ENCODE results near the gene ZNF669.

Gene ZNF669

GRCh38 chr1:247111259-247111699 lies 7.1 kb upstream of the ZNF669 start:
- no peak for DNase-seq

DNA sequence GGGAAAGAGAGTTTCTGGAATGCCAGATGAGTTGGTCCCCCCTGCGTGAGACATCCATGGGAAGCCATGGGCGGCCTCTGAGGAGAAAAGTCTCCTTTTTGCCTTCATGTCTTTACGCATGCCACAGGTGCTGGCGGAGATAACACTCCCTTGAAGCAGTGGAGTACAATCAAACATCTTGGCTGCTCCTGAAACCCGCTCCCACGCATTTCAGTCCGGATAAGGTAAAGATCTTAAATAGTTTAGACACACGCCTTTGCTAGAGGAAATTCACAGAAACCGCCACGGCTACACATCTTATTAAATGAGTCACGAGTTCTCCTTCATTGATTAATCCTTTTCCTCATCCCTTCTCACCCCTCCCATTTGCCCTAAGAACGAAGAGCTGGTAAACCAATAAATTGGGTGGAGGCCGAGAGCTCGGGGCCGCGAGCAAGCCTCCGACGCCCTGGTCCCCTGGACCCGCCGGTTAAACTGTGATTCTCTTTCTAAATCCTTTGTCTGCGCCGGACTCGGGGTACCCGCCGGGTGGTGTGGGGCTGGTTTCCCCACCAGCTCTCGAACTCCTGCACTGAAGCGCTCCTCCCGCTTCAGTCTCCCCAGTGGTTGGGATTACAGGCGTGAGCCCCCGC lies 6.6 kb upstream of the ZNF669 start:
- no peak for DNase-seq

DNA sequence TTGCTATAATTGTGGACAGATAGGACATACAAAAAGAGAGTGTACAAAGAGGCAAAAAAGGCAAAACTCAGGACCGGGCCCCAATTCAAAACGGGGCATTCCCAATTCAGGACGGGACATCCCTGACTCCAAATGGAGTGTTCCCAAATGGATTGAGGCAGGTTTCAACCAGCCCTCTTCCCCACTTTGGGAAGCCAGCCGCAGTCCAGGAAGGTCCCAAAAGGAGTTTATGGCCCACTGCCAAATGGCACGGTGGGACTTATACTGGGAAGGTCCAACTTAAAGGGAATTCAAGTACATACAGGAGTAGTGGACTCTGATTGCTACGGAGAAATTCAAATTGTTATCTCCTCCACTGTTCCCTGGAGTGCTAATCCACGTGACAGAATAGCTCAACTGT lies 3.5 kb upstream of the ZNF669 start:
- DNase-seq: no peak

GRCh38 chr1:247105966-247106365 lies 1.8 kb upstream of the ZNF669 start:
- DNase-seq: no peak

- no peak for DNase-seq
These were observed 809 bp upstream of the ZNF669 start for GRCh38 chr1:247104965-247105364.

GRCh38 chr1:247102381-247102780 lies 1.8 kb downstream of the ZNF669 start:
- no peak for DNase-seq

DNA sequence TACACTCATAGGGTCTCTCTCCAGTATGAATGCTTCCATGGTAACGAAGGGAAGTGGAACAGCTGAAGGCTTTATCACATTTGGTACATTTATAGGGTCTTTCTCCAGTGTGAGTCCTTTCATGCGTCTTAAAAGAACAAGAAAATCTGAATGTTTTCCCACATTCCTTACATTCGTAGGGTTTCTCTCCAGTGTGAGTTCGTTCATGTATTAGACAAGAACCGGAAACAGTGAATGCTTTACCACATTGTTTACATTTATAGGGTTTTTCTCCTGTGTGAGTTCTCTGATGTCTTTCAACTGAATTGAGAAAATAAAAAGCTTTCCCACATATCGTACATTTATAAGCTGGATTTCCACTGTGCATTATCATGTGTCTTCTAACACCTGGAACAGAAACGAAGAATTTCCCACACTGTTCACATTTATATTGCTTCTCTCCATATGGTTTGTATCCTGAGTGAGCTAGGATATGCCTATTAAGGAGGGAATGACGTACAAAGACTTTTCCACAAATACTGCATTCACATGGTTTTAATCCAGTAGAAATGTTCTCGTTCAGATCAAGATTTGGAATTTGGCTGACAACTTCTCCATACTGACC lies 3.4 kb downstream of the ZNF669 start:
- DNase-seq: no peak

DNA sequence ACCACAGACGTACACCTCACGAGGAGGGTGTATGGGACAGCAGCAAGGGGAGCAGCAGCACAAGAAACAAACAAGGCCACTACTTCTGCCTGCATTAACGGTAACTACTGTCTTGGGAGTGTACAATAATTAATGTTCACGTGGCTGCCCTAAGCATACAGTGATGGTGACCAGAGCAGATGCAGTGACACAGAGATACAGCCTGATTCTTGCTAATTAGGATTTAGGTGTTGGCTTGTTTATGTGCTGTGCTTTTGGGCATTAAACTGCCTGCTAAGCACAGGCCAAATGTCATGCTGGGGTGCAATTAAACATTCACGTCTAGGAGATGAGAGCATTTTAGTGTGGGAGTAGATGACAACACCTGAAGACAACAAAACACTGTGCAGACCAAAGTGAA lies 7.2 kb downstream of the ZNF669 start:
- DNase-seq: no peak

DNA sequence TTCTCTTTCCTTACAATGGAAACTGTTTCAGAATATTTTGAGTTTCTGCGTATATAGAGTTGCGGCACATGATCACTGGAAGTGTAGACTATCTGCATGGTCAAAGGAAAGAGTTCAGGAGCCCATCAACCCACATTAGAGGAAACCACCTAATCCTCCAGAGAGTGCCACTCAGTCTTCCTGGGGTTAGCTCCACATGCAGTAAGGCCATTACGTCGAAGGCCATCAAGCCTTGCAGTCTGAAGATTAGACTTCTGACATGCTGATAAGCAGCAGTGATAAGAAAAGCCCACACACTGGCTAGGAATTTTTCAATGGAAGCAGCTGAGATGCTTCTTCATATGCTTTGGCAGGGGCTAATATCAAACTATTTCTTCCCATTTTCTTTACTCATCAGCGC lies 7.6 kb downstream of the ZNF669 start:
- no peak for DNase-seq

DNA sequence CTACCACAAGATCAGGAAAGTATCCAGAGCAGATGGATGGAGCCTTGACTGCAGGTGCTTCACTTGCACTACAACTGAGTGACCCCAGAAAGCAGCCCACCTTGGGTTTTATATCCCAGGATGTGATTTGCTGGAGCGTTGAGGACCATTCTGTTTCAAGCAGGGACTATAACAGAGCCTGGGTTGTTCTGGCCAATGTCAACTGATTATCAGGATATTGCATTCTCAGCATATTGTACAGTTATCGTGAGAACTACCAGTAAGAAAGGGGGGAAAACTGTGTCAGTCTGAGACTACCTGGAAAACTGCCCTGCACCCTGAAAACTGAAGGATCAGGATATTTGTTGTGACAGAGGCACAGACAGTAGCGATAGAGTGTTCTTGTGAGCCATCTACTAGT lies 8.0 kb downstream of the ZNF669 start:
- DNase-seq: no peak

GRCh38 chr1:247090455-247090854 lies 13.7 kb downstream of the ZNF669 start:
- DNase-seq: no peak

- DNase-seq: no peak
These were observed 14.4 kb downstream of the ZNF669 start for GRCh38 chr1:247089616-247090375.

DNA sequence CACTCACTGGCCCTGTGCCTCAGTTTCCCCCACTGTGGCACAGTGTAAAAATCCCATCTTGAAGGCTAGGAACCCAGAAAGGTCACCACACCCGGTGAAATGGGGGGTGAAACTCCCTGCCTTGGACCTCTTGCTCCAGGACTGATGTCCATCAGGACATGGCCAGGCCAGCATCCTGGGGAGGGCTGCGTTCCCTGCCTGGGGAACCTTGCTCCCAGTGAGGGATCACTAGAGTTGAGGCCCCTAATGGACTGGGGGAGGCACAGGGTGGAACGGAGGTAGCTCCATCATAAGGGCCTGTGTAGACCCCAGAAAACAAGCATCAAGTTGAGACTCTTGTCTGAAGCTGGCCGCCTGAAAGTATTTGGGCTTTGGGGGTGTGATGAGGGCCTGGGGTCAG lies 15.2 kb downstream of the ZNF669 start:
- no peak for DNase-seq

- no peak for DNase-seq
These were observed 16.9 kb downstream of the ZNF669 start for GRCh38 chr1:247087256-247087655.

- no peak for DNase-seq
These were observed 18.8 kb downstream of the ZNF669 start for GRCh38 chr1:247085310-247085709.

GRCh38 chr1:247084771-247085170 lies 19.4 kb downstream of the ZNF669 start:
- DNase-seq: no peak

DNA sequence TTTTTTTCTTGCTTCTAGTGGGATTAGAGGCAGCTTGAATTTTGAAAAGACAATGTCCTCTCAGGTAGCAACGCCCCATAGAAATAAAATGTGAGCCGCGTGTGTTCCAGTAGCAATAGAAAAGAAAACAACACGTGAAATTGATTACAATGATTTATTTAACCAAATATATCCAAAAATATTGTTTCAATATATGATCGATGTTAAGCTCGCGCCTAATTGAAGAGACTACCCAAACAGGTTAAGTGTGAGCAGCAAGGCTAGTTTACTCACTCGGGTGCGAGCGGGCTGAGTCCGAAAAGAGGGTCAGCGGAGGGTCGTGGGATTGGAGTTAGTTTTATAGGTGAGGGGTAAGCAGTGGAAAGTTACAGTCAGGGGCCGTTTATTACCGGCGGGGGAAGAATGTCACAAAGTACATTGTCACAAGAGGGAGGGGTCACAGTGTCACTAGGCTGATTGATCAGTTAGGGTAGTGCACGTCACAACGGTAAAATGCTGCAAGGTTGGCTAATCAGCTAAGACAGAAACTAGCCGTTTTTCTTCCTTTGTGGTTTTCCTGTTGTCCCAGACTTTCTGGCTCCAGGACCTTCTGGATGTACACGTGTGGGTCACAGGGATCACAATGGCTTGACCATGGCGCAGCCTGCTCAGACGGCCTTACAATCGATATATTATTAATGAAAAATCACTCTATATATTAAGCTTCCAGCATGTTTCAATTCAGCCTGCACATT lies 24.8 kb downstream of the ZNF669 start:
- DNase-seq: no peak

DNA sequence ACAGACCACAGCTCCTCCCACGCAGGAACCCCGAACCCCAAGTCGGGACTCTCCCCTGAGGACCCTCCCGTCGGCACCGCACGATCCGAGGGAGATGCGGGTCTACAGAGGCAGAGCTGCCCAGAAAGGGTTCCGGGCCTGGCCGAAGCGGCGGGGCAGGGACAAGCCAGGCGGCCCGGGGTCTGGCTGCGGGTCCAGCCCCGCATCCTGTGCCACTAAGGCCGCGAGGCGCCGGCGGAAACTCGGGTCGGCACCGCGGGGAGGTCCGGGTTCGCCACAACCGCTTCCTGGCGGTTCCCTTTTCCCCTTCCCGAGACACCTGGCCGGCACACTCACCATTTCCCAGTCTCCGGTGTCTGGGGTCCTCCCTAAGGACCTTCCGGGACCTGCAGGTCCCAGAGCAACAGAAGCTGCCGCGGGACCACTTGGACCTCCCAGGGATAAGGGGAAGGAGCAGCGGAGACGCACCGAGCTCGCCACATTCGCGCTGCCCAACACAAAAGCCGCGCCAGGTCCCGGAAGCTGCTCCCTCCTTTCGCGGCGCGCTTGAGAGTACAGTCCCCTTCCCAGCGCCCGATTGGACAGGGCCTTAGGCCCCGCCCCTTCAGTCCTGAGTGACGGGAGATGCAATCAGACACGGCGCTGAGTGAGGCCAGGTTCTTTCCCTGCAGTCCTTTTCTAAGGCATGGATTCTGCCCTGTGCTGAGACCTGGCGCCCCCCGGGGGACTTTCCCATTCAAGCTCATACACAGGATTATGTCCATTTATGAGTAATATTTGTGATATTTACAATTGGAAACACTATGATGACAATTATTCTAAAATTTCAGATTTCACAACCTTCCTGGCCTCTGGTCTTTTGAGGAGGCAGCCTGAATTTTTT lies 25.7 kb downstream of the ZNF669 start, which contains the start of gene ZNF670:
ZNF670 (minus strand) TSS at position 554 of the 883 bp plus-strand sequence; CDS start at position 339, 215 bp downstream.
- peak; percentile 57 for DNase-seq

- no peak for DNase-seq
These were observed 26.3 kb downstream of the ZNF669 start for GRCh38 chr1:247077876-247078257.

DNA sequence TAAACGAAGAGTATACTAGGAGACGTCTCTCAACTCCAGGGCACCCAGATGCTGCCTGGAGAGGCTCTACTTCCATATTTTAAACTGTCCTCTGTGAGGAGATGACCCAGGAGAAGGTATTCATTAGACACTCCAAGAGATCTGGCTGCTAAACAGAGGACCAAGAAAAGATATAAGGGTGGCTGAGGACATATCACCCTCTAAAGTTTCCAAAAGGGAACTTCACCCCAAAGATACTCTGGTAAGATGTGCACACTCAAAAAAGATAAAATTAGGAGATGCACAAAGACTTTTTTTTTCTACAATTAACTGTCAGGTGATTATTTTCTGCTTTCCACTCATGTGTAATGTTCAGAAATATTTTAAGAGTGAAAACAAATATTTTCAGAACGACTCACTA lies 26.9 kb downstream of the ZNF669 start:
- no peak for DNase-seq

DNA sequence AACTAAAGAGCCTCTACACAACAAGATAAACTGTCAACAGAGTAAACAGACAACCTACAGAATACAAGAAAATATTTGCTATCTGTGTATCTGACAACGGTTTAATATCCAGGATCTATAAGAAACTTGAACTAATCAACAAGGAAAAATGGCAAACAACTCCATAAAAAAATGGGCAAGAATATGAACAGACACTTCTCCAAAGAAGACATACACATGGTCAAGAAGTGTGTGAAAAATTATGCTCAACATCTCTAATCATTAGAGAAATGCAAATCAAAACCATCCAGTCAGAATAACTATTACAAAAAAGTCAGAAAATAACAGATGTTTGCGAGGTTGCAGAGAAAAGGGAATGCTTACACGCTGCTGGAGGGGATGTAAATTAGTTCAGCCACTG lies 33.5 kb downstream of the ZNF669 start:
- no peak for DNase-seq

DNA sequence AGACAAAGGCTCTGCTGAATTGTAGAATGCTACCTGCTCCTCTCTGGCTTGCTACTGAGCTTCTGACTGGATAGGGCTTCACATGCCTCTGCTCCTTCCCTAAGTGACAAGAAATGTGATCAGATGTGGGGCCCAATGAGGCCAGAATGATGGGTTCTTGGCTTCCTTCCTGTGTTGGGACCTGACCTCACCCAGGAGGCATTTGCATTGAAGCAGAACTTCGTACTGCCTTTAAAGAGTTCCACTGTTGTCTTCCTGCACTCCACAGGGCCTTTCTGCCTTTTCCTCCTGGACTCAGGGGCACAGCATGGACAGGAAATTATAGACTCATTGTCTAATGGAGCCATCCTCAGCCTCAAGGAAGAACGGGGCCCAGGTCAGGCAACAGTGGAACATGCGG lies 39.9 kb downstream of the ZNF669 start:
- DNase-seq: no peak
